Stimulated activated CD4-positive, alpha-beta T cell treated with anti-CD3 and anti-CD28 coated beads, Interleukin-1b, Interleukin-23, amount 100 ng/mL, for 1 hour (primary cell): ENCODE data around the gene TMEM131L.

Source experiments
- DNase-seq, 2 donors: peaks; one replicate each; pipeline ENCODE4 v3.0.0-alpha.2; 2020; ENCODE audit warnings: low read depth in 2 of 2

The TMEM131L gene

GRCh38 chr4:153521999-153522801 lies 56.0 kb downstream of the TMEM131L start:
- no peak for DNase-seq

- DNase-seq = no peak
Observed at GRCh38 chr4:153522802-153523094, 56.6 kb downstream of the TMEM131L start.

GRCh38 chr4:153523164-153523796 lies 57.1 kb downstream of the TMEM131L start:
- no peak for DNase-seq

GRCh38 chr4:153523941-153524386 lies 57.8 kb downstream of the TMEM131L start:
- DNase-seq = no peak

GRCh38 chr4:153524682-153525081 lies 58.5 kb downstream of the TMEM131L start:
- no peak for DNase-seq

- DNase-seq = no peak
Observed at GRCh38 chr4:153527690-153528089, 61.5 kb downstream of the TMEM131L start.

GRCh38 chr4:153528705-153529485 lies 62.7 kb downstream of the TMEM131L start:
- no peak for DNase-seq

GRCh38 chr4:153529646-153530045 lies 63.5 kb downstream of the TMEM131L start:
- no peak for DNase-seq

GRCh38 chr4:153530284-153530999 lies 64.3 kb downstream of the TMEM131L start:
- DNase-seq = no peak

- no peak for DNase-seq
Observed at GRCh38 chr4:153531000-153531358, 64.8 kb downstream of the TMEM131L start.

- DNase-seq = no peak
Observed at GRCh38 chr4:153531976-153532626, 65.9 kb downstream of the TMEM131L start.

GRCh38 chr4:153532636-153533035 lies 66.5 kb downstream of the TMEM131L start:
- DNase-seq = no peak

- DNase-seq = no peak
Observed at GRCh38 chr4:153533387-153533786, 67.2 kb downstream of the TMEM131L start.

- DNase-seq = no peak
Observed at GRCh38 chr4:153534792-153535629, 68.9 kb downstream of the TMEM131L start.

GRCh38 chr4:153535772-153536513 lies 69.8 kb downstream of the TMEM131L start:
- DNase-seq = no peak

GRCh38 chr4:153537493-153537960 lies 71.4 kb downstream of the TMEM131L start:
- DNase-seq = no peak

GRCh38 chr4:153538487-153539357 lies 72.6 kb downstream of the TMEM131L start:
- no peak for DNase-seq

- DNase-seq = no peak
Observed at GRCh38 chr4:153539422-153539821, 73.3 kb downstream of the TMEM131L start.
